Transverse colon (tissue), 4 donors: ENCODE measurements around the gene CTNND2.

Experiments
- CTCF ChIP-seq, 5 experiments: fragments of 200-600 bp in 3 of 5; fragments of 450-650 bp in 2 of 5; sonication (generic) in 3 of 5; IDR thresholded peaks; 1 replicate in 2 of 5; 2 replicates in 3 of 5; pipeline ENCODE4 v1.5.1; 2016 to 2017; ENCODE audit warnings: antibody characterized with exemption in 5 of 5, inconsistent platforms in 3 of 5, mild to moderate bottlenecking in 2 of 5, moderate library complexity in 1 of 5
- EP300 ChIP-seq: sonication (generic); formaldehyde crosslinking; IDR thresholded peaks from one replicate; pipeline ENCODE4 v1.6.1; 2017; ENCODE audit warnings: antibody characterized with exemption, low read depth
- POLR2A ChIP-seq: fragments of 450-650 bp; IDR thresholded peaks from one replicate; pipeline ENCODE4 v1.6.1; 2016; ENCODE audit warnings: antibody characterized with exemption, mild to moderate bottlenecking, moderate library complexity
- POLR2AphosphoS5 ChIP-seq, 3 donors: sonication (generic); formaldehyde crosslinking; IDR thresholded peaks; one replicate each; pipeline ENCODE4 v1.6.1; 2016; ENCODE audit warnings: antibody characterized with exemption in 3 of 3

- TF ChIP-seq EP300 (no peak), CTCF (IDR thresholded peaks at IDR 0.05) (no peak), POLR2A (no peak), POLR2AphosphoS5 (IDR thresholded peaks at IDR 0.05) (no peak)
Measured at GRCh38 chr5:11931638-11932037, 27.4 kb upstream of the CTNND2 start.
